C4-2B (cell line): ENCODE measurements around the gene GIPC1.
A peak's percentile ranks its signal among the peaks of the same experiment; 100 is the strongest.

Experiments used
- H3K27ac ChIP-seq: fragments of 450-650 bp; 2 replicates; pipeline ENCODE4 v1.5.1; 2017
- ZFX ChIP-seq: fragments of 450-650 bp; IDR thresholded peaks from 2 replicates; pipeline ENCODE4 v1.6.1; 2017
- TF ChIP-seq, protein P1 (sequence below): fragments of 450-650 bp; conservative IDR thresholded peaks from 2 replicates; pipeline ENCODE4 v1.5.1; 2017; ENCODE audit warnings: mild to moderate bottlenecking

GIPC1 gene

DNA sequence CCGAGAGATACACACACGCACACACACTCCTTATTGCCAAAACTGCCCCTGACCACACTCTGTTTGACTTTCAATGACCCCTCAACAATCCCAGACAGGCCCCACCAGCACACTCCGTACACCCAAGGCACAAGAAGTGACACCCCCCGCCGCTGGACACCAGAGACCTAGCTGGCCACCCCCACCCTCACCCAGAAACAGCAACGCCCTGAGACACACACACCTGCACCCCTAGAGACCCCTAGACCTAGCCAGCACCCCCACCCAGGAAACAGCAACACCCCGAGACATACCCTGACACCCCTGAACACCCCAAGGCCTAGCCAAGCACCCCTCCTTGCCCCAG lies 19.6 kb downstream of the GIPC1 start:
- no peak for TF ChIP-seq ZFX
- TF ChIP-seq, protein P1, sequence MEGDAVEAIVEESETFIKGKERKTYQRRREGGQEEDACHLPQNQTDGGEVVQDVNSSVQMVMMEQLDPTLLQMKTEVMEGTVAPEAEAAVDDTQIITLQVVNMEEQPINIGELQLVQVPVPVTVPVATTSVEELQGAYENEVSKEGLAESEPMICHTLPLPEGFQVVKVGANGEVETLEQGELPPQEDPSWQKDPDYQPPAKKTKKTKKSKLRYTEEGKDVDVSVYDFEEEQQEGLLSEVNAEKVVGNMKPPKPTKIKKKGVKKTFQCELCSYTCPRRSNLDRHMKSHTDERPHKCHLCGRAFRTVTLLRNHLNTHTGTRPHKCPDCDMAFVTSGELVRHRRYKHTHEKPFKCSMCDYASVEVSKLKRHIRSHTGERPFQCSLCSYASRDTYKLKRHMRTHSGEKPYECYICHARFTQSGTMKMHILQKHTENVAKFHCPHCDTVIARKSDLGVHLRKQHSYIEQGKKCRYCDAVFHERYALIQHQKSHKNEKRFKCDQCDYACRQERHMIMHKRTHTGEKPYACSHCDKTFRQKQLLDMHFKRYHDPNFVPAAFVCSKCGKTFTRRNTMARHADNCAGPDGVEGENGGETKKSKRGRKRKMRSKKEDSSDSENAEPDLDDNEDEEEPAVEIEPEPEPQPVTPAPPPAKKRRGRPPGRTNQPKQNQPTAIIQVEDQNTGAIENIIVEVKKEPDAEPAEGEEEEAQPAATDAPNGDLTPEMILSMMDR, result no peak
- H3K27ac ChIP-seq, result no peak overlapping the region

DNA sequence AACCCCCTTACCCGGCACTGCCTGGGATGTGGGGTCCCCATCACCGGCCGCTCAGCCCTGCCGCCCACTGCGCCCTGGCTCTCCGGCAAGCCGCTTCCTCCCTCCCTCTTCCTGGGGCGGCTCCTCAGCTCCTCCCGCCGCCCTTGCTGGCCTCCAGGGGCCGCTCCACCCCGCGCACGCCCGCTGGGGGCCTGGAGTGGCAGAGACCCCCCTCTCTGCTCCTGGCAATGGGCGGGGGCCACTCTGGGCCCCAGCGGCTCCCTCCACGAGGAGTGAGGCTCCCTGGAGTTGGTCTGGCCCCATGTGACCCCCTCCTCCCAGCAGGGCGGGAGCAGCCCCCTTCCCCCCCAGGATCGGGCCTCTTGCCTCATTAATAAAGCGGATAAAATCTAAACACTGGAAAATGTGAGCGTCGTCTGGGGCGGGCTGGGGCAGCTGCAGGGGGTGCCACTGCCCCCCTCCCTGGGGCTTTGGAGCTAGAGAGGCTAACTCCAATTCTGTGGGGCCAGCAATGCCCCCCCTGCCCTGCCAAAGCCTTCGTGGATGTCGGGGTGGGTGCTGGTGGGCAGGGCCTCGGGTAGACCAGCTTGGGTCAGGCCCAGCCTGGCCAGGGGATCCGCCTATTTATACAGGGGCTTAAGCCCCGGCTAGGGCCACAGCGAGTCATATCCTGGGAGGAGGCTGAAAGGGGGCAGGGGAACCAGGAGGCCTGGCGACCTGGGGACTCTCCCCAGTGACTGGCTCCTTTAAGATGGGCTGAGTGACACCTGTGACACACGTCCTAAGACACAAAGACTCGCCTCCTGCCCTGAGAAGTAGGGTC lies 20.5 kb downstream of the GIPC1 start, which contains the start of gene PTGER1:
Gene PTGER1 (minus strand): TSS at position 104 of the 823 bp plus-strand sequence. CDS start 1,034 bp downstream, outside the sequence.
- no peak within 1 kb of the TSS for H3K27ac ChIP-seq
- TF ChIP-seq, protein P1, result no peak; the same call in 1 of the 2 replicates
- no peak for TF ChIP-seq ZFX

DNA sequence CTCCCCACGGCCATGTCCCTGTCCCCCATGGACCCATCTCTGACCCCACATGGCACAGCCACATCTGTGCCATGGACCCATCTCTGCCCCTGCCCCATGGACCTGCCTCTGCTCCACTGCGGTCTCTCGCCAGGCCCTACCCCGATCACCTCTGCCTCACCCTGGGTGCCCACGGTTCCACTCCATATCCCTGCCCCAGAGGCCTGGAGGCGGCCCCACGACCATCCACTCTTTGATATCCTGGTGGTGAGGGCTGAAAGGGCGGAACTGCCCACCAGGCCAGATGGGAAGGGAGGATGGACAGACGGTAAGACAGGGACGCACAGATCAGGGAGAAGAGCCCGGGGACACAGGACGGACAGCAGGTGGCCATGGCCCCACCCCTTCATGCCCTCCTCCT lies 21.1 kb downstream of the GIPC1 start:
- TF ChIP-seq, protein P1, result no peak
- no peak overlapping the region for H3K27ac ChIP-seq

DNA sequence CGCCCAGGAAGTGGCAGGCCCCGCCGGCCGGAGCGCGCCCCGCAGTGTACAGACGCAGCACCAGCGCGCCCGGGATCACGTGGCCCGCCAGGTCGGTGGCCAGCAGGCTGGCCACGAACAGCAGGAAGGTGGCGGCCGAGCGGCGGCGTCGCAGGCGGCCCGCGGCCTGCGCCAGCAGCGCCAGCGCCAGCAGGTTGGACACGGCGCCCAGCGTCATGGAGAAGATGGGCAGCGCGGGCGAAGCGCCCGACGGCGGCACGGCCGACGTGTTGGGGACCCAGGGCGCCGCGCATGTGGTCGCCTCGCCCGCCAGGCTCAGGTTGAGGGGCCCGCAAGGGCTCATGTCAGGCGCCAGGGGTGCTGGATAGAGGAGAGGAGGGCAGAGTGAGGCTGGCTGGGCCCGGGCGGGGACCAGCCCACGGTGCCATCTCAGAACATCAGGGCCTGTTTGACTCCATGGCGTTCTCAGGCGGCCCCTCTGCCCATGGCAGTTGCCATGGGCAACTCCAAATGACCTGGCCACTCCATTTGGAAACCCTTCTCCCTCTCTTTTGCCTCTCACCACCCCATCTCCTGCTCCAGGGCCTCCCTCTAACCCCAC lies 21.8 kb downstream of the GIPC1 start:
- no peak overlapping the region for H3K27ac ChIP-seq
- TF ChIP-seq ZFX, result no peak
- TF ChIP-seq, protein P1, result no peak

DNA sequence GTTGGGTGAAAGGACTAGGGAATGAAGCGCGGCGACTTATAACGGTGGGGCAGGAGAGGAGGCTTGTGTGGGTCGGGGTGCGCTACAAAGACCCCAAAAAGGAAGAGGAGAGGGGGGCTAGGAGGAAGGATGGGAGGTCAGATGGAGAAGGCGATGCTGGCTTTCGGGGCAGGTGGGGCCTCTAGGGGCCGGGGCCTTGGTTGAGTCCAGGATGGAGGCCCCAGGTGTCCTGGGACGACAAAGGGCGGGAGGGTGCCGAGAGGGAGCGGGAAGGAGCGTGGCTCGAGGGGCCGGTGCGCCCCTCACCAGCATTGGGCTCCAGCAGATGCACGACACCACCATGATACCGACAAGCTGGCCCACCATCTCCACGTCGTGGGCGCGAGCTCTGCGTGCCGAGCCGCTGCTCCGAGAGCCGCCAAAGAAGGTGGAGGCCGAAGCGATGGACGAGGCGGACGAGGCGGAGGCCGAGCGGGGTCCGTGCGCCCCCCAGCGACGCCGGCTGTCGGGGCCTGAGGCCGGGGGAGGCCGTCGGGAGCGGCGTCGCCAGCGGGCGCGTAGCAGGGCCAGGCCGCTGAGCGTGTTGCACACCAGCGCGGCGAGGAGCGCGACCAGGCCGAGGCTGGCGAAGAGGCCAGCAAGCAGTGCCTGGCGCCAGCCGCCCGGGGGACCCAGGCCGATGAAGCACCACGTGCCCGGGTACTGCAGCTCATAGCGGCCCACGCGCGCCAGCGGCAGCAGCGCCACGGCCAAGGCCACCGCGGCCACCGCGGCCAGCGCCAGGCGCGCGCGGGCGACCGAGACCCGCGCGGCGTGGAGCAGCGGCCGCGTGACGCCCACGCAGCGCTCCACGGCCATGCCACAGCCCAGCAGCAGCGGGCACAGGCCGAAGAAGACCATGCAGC lies 22.6 kb downstream of the GIPC1 start:
- no peak overlapping the region for H3K27ac ChIP-seq
- TF ChIP-seq, protein P1, result no peak
- TF ChIP-seq ZFX, result no peak

DNA sequence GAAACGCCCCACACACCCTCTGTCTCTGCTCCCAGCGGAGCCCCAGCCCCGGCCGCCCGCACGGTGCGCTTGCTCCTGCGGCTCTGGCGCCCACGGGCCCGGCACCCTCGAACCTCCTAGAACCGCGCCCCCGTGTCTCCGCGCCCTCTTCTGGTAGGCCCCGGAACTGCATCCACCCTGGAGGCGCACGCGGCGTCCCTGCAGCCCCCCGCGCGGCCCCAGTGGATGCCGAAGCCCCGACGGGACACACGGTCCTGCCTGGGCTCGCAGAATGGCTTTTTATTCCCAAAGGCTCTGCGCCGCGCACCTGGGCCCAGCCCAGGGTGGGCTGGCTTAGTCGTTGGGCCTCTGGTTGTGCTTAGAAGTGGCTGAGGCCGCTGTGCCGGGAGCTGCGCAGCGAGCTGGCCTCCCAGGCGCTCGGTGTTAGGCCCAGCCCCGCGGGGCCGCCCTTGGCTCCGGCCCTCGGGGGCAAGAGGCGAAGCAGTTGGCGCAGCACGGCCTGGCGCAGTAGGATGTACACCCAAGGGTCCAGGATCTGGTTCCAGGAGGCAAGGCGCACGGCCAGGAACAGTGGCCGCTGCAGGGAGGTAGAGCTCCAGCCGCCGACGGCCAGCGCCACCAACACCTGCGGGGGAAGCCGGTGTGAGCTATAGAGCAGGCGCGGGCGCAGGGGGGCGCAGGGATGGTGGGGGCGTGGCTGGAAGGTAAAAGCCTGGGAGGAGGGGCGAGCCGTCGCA lies 23.6 kb downstream of the GIPC1 start:
- TF ChIP-seq, protein P1, result peak; percentile 98
- no peak for TF ChIP-seq ZFX
- H3K27ac ChIP-seq, result no peak overlapping the region; the same call in 1 of the 2 replicates
